HG02588 (cell line): ENCODE results near the gene FBN1.
A peak's percentile ranks its signal among the peaks of the same experiment; 100 is the strongest.

ENCODE experiments used
- ATAC-seq: cut with Tn5 transposase; IDR thresholded peaks from one replicate; pipeline ENCODE4 v1.9.1; 2021; ENCODE audit warnings: mild to moderate bottlenecking, moderate library complexity; ENCODE audit not compliant: unreplicated experiment

FBN1 gene

DNA sequence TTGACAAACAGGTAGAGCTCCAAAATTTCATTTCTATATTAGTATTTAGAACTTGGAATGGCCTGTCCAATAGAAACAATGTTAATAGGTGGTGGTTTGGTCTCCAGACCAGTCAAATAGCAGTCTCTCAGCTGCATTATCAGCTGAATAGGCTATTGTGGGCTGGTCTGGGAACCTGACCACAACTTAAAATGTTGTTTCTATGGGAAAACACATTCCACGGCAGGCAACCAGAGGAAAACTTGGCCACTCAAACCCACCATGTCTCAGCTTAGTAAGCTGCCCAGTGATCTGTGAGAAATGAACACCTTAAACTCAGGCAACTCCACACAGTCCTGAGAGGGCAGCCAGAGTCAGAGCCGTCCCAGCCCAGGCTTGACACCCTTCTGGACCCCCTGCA is 20.4 kb downstream of the FBN1 start:
- ATAC-seq: no peak

DNA sequence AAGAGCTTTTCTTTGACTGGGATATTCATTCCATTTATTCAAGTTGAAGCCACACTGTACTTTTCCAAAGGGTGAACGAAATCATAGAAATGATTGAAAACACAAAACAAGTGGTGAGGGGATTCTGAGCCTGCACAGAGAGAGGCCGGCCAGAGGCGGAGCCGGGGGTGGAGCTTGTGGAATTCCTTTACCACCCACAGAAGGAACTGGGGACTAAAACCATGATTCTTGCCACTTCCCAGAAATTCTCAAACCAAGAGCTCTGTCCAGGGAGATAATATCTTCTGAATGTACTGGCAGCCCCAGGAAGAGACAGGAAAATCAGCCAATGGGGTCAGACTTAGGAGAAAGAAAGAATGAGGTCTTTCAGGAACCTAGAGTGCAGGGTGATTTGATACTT is 20.8 kb downstream of the FBN1 start:
- ATAC-seq: no peak

DNA sequence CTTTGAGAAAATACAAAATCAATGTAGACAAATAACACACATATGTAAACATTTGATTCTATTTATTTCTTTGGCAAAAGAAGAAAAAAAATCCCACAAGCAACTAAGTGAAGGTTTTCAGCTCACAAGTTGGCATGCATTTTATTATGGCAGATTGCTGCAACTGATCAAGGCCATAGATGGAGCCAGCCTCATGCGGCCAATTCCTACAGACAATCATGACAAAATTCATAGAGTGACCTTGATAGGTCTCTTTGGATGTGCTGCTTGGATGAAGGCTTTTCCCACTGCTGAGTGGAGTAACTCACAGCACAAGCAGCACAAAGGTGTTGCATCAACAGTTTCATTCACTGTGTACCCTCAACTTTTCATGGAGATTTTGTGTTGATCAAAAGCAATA is 22.1 kb downstream of the FBN1 start:
- ATAC-seq: no peak

GRCh38 chr15:48622237-48622636 is 23.3 kb downstream of the FBN1 start:
- no peak for ATAC-seq

DNA sequence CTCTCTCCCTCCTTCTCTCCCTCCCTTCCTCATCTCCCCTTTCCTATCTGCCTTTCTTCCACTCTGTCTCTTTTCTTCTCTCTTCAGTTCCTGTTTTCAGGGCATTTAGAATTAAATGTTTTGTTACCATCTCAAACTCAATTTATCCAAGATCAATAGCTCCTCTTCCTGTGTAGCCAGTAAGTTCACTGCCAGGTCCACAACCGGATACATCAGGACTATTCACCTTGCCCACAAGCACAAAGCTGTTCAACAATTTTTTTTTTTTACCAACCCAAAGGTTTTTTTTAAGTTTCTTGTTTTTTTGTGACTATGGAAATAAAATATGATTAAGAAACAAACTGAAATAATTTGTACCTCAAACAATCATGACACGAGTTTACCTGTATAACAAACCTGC is 26.1 kb downstream of the FBN1 start:
- no peak for ATAC-seq

- no peak for ATAC-seq
Measured at GRCh38 chr15:48617619-48618018, 27.9 kb downstream of the FBN1 start.

DNA sequence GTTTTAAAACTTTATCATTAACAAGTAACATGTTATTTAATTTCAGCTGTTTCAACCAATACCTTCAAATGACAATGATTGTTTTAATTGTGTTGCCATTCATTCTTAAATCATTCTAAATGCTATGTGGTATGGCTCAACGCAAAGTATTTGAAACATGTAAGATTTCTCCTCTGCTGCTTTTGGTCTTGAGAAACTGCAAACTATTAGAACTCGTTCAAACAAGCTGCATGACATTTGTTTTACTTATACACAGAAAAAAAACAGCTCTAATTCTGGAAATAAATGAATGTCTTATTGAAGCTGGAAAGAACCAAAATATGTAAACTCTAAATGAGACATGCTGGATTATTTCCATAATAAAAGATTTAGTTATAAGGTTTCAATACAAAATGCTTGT is 29.3 kb downstream of the FBN1 start:
- ATAC-seq: no peak

- ATAC-seq: no peak
Measured at GRCh38 chr15:48614051-48614450, 31.5 kb downstream of the FBN1 start.

GRCh38 chr15:48609486-48609885 is 36.0 kb downstream of the FBN1 start:
- no peak for ATAC-seq

GRCh38 chr15:48607846-48608245 is 37.7 kb downstream of the FBN1 start:
- no peak for ATAC-seq

GRCh38 chr15:48604567-48604966 is 40.9 kb downstream of the FBN1 start:
- ATAC-seq: no peak

GRCh38 chr15:48603922-48604321 is 41.6 kb downstream of the FBN1 start:
- no peak for ATAC-seq

GRCh38 chr15:48603123-48603500 is 42.4 kb downstream of the FBN1 start:
- no peak for ATAC-seq

DNA sequence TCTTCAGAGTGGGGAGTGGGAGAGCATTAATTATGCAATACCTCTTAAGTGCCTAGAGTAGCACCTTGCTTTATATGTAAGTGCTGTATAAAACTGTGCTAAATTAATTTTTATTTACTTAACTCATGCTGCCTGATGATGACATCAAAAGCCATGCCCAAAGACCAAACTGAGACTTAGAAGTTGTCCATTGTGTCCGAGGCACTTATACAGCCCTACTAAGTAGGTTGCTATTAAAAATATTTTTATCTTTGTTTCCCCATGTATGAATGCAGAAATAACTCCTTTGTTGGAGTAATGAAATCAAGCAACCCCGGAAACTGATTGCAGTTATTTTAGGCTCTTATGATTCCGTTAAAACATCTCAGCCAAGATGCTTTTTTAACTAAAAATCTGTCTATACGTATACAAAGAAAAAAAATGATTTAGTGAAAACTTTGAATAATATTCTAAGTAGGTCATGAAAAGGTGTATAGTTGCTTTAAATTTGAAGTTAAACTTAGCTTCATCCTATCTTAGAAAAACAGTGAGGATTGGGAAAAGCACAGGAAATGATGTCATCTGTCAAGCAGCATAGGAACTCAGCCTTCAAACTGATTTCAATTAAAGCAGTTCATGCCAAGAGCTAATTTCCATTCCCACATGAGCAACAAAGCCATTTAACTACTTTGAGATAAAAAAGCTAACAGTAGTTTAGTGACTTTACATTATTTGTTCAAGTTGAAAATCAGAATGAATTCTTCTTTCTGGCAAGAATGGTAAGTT is 43.0 kb downstream of the FBN1 start:
- ATAC-seq: no peak

DNA sequence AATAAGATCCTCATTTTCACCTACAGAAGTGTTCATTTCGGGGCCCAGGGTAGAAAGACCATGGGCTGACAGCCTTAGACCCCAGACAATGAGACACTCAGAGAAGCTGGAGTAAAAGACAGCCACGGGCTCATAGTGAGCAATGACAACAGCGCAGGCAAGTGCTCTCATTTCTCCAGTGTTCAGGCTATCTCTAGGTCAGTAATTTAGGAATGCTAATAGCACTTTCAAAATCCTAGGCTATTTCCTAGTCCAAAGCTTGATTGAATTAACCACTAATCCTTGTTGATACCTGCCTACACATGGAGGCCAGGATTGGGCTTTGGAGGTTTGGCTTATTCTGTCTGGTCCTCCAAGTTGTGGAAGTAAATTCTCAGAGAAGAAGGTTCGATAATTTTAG is 44.4 kb downstream of the FBN1 start:
- no peak for ATAC-seq

- peak; percentile 23 for ATAC-seq
Measured at GRCh38 chr15:48596841-48597240, 48.7 kb downstream of the FBN1 start.

GRCh38 chr15:48596415-48596814 is 49.1 kb downstream of the FBN1 start:
- ATAC-seq: peak; percentile 47

DNA sequence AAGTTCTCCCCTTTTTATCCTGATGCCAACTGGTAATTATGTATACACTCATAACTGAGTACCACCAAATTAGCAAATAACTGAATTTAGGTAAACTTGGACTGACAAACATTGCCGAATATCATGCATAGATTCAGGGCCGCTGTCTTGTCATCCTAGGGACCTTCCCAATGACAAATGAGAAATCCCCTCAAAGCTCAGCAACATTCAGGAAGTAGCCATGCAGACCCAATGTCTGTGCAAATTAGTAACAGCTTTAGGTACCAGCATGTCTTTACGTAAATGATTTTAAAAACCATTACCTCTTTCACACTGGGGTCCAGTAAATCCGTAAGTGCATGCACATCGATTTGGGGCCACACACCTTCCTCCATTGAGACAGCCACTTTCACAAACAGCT is 49.5 kb downstream of the FBN1 start:
- peak; percentile 65 for ATAC-seq

DNA sequence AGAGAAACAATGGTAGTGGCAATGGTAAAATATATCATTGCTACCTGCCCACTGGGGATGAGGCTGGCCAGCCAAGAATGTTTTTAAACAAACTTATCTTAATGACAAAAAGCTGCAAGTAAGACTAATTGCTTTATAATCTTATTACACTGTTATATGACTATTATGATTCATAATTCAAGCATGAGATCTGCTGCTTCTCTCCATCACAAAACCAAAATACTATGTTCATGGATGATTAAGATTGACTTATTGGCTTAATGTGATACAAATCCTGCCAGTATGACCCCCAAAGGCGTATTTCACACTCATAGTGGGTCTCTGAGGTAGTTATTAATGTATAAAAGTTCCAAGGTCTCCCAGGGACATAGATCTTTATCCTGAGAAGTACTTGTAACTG is 52.6 kb downstream of the FBN1 start:
- ATAC-seq: no peak

DNA sequence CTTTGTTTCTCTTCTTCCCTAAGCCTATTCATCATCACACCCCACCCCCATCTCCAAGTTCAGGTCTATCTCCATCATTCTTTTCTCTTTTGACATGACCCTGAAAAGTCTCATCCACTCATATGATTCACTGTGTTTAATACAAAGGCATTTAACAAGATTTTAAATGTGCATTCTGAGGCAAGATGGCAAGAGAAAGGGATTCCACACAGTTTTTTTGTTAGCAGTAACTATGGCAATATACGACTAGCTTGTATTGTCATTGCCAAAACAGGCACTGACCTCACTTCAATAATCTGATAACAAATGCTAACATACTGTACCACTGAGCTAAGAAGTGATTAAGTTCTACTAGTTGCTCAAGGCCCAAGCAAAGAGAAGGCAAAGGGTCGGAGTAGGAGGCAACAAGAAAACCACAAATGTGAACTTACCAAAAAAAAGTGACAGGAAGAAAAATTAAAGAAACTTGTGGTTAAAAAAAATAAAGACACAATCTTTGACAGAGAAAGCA is 53.2 kb downstream of the FBN1 start:
- ATAC-seq: no peak

GRCh38 chr15:48590723-48591122 is 54.8 kb downstream of the FBN1 start:
- no peak for ATAC-seq

GRCh38 chr15:48584812-48585563 is 60.5 kb downstream of the FBN1 start:
- no peak for ATAC-seq
